ENCODE measurements around the gene IQCE. TPM values are rescaled to one million over a fixed set of nuclear protein-coding genes. Genes with fewer than 3 reads are reported as not detected.

Gene IQCE
- total and polyA plus RNA-seq, 10 of the 15 experiments (the other 5 are each of a cell fraction or from before 2014, with no cell fraction given): 0.37 to 8.1 (median 3.7) TPM

- TF ChIP-seq PAX5 (IDR thresholded peaks at IDR 0.05; ENCODE audit: borderline replicate concordance, low read depth, low read length) (no peak), ZZZ3 (IDR thresholded peaks at IDR 0.05; ENCODE audit: control insufficient read depth, insufficient read length, low read depth) (no peak), BACH1 (IDR thresholded peaks at IDR 0.05; ENCODE audit: borderline replicate concordance) (peak; percentile 38; the same call in 1 of the 2 replicates), ZNF24 (IDR thresholded peaks at IDR 0.05) (no peak), SUZ12 (IDR thresholded peaks at IDR 0.05; ENCODE audit: unreplicated experiment) (no peak), MEF2A (IDR thresholded peaks at IDR 0.05; ENCODE audit: insufficient read depth, low read depth, low read length) (no peak), CBFB (IDR thresholded peaks at IDR 0.05; ENCODE audit: low read depth) (no peak; the same call in 1 of the 2 replicates), ZBED1 (IDR thresholded peaks at IDR 0.05; ENCODE audit: borderline replicate concordance) (no peak), RB1 (IDR thresholded peaks at IDR 0.05; ENCODE audit: borderline replicate concordance) (no peak), KLF5 (IDR thresholded peaks at IDR 0.05; ENCODE audit: partially characterized antibody) (no peak), SIN3A (IDR thresholded peaks at IDR 0.05; ENCODE audit: low read depth, low read length) (no peak), NKRF (conservative IDR thresholded peaks at IDR 0.05) (no peak), CHD2 (IDR thresholded peaks at IDR 0.05; ENCODE audit: borderline replicate concordance, low read depth, low read length) (no peak), TBL1XR1 (IDR thresholded peaks at IDR 0.05; ENCODE audit: low read depth, low read length) (no peak), GABPA (IDR thresholded peaks at IDR 0.05; ENCODE audit: low read depth) (no peak), NFYB (IDR thresholded peaks at IDR 0.05; ENCODE audit: insufficient read depth, low read depth, low read length) (no peak), NFYA (IDR thresholded peaks at IDR 0.05; ENCODE audit: borderline replicate concordance, low read depth, low read length) (no peak), RUNX3 (IDR thresholded peaks at IDR 0.05; ENCODE audit: low read length) (peak; percentile 64), ZBTB11 (CRISPR knock-in tag; IDR thresholded peaks at IDR 0.05) (no peak), EP300 (IDR thresholded peaks at IDR 0.05; ENCODE audit: borderline replicate concordance in 1 of 2, control insufficient read depth in 1 of 2, low read depth in 2 of 2, low read length in 2 of 2) (no peak), SKIL (IDR thresholded peaks at IDR 0.05; ENCODE audit: low read depth, poor library complexity, severe bottlenecking) (no peak)
- TF ChIP-seq, protein P1, sequence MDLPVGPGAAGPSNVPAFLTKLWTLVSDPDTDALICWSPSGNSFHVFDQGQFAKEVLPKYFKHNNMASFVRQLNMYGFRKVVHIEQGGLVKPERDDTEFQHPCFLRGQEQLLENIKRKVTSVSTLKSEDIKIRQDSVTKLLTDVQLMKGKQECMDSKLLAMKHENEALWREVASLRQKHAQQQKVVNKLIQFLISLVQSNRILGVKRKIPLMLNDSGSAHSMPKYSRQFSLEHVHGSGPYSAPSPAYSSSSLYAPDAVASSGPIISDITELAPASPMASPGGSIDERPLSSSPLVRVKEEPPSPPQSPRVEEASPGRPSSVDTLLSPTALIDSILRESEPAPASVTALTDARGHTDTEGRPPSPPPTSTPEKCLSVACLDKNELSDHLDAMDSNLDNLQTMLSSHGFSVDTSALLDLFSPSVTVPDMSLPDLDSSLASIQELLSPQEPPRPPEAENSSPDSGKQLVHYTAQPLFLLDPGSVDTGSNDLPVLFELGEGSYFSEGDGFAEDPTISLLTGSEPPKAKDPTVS (IDR thresholded peaks at IDR 0.05; ENCODE audit: low read depth, low read length): no peak
These were observed 36.7 kb upstream of the IQCE start (continued) for GRCh38 chr7:2521952-2522591.
